ENCODE measurements around the gene SLC49A3. TPM values are rescaled to one million over a fixed set of nuclear protein-coding genes. Genes with fewer than 3 reads are reported as not detected.

The SLC49A3 gene
- total and polyA plus RNA-seq, 2 of the 4 experiments (the other 2 are of a cell fraction), result under 0.01 to 0.32 TPM

- Histone ChIP-seq H2AK5ac (ENCODE audit: low read depth, low read length) (no peak overlapping the region), H4K5ac (ENCODE audit: low read depth, low read length) (no peak overlapping the region), H3K4me3 (ENCODE audit: insufficient read depth, low read depth, low read length) (no peak overlapping the region), H2BK120ac (ENCODE audit: low read depth, low read length) (no peak overlapping the region), H3K9me3 (ENCODE audit: control insufficient read depth, insufficient read depth, low read length) (no peaks in the 10 kb centered on the region), H3K27me3 (ENCODE audit: control insufficient read depth, insufficient read depth, low read length) (no peaks in the 10 kb centered on the region), H3K27ac (ENCODE audit: insufficient read depth, low read length) (no peak overlapping the region), H3K23ac (ENCODE audit: low read depth, low read length) (no peak overlapping the region), H3K18ac (ENCODE audit: low read depth, low read length) (no peak overlapping the region), H3K56ac (ENCODE audit: extremely low read depth, insufficient read depth, low read length) (no peak overlapping the region), H3K36me3 (ENCODE audit: control insufficient read depth, insufficient read depth, low read length) (peaks cover 15% of the 10 kb centered on the region), H3K79me1 (ENCODE audit: low read depth in 1 of 2, low read length in 2 of 2) (peaks cover 11 to 45% of the 10 kb centered on the region in 2 experiments; a peak in 3 of 4 replicates), H2BK20ac (ENCODE audit: low read depth, low read length) (no peak overlapping the region), H2BK15ac (ENCODE audit: low read depth, low read length) (no peak overlapping the region), H3K9me1 (ENCODE audit: insufficient read depth, low read length) (peaks cover 14% of the 10 kb centered on the region), H4K8ac (ENCODE audit: low read depth in 2 of 2, low read length in 2 of 2) (no peak overlapping the region), H3K4me1 (ENCODE audit: control insufficient read depth, insufficient read depth, low read length) (peaks cover 14% of the 10 kb centered on the region; the same call in 1 of the 2 replicates), H2AK9ac (replicated peaks; ENCODE audit: low read depth, low read length, poor library complexity) (peak overlapping the region; percentile 58), H3K4ac (ENCODE audit: low read depth, low read length) (no peak overlapping the region), H3K14ac (replicated peaks; ENCODE audit: low read depth, low read length) (no peak overlapping the region), H2BK5ac (ENCODE audit: low read depth, low read length, poor library complexity, severe bottlenecking) (no peak overlapping the region), H4K20me1 (ENCODE audit: insufficient read depth, low read length) (peaks cover 66% of the 10 kb centered on the region), H3K9ac (ENCODE audit: low read depth, low read length) (no peak overlapping the region), H3K4me2 (ENCODE audit: low read depth, low read length) (no peak overlapping the region), H4K91ac (ENCODE audit: insufficient read depth, low read depth, low read length) (no peak overlapping the region), H2AFZ (replicated peaks; ENCODE audit: low read length, poor library complexity) (no peak overlapping the region)
- intact Hi-C loops (cut with micrococcal nuclease), result no loop called here
- no peak for TF ChIP-seq MAFK (IDR thresholded peaks at IDR 0.05; ENCODE audit: low read depth, low read length)
- dilution Hi-C loops (cut with HindIII; ENCODE audit: low sequenced_read_pairs, unreplicated experiment), result no loop called here
- no TSS peak for BruUV-seq (replicated peaks)
- ATAC-seq (ENCODE audit: low read depth), result no peak
- POLR2A ChIA-PET (ENCODE audit: unreplicated experiment), result no interaction called here
- in situ Hi-C loops (cut with MboI; ENCODE audit: low sequenced_read_pairs), result no loop called here
- WGBS, 2 experiments (ENCODE audit: extremely low coverage in 2 of 2, insufficient read length in 1 of 2), result 100% methylated on average over 4 of the region's 9 CpGs; no CpG with 5 or more reads in 1 of the 2 experiments
- no peak for DNase-seq
- CTCF ChIA-PET, result interaction anchor here (1.1 kb wide), 1 partner anchor 27 kb away, joined by 3 read pairs; no protein-coding TSS in a partner anchor
Measured at GRCh38 chr4:710116-710515, 21.2 kb upstream of the SLC49A3 start.
